HG03565 (cell line): ENCODE results near the gene AKAP5.
A peak's percentile ranks its signal among the peaks of the same experiment; 100 is the strongest.

Source experiments
- ATAC-seq: cut with Tn5 transposase; IDR thresholded peaks from one replicate; pipeline ENCODE4 v1.9.1; 2021; ENCODE audit warnings: mild to moderate bottlenecking, moderate library complexity; ENCODE audit not compliant: unreplicated experiment

AKAP5 gene

GRCh38 chr14:64465191-64465822, at the start of gene AKAP5:
TSS of gene AKAP5 (plus strand) at chr14:64465499. CDS start at chr14:64468395, 2,896 bp downstream.
- peak; percentile 36 for ATAC-seq

GRCh38 chr14:64416348-64416932, 48.9 kb upstream of the AKAP5 start:
- ATAC-seq, result no peak

GRCh38 chr14:64417055-64417770, 48.1 kb upstream of the AKAP5 start:
- ATAC-seq, result no peak

- ATAC-seq, result no peak
These were observed 47.6 kb upstream of the AKAP5 start for GRCh38 chr14:64417771-64418125.

GRCh38 chr14:64419003-64419402, 46.3 kb upstream of the AKAP5 start:
- no peak for ATAC-seq

- no peak for ATAC-seq
These were observed 44.1 kb upstream of the AKAP5 start for GRCh38 chr14:64421166-64421565.

- no peak for ATAC-seq
These were observed 43.3 kb upstream of the AKAP5 start for GRCh38 chr14:64422005-64422404.

- peak; percentile 64 for ATAC-seq
These were observed 42.5 kb upstream of the AKAP5 start for GRCh38 chr14:64422756-64423155.

- no peak for ATAC-seq
These were observed 41.3 kb upstream of the AKAP5 start for GRCh38 chr14:64423987-64424386.

GRCh38 chr14:64434528-64434927, 30.8 kb upstream of the AKAP5 start:
- ATAC-seq, result no peak

- ATAC-seq, result no peak
These were observed 27.0 kb upstream of the AKAP5 start for GRCh38 chr14:64438181-64438841.

- ATAC-seq, result no peak
These were observed 26.2 kb upstream of the AKAP5 start for GRCh38 chr14:64439141-64439540.

GRCh38 chr14:64440494-64440893, 24.8 kb upstream of the AKAP5 start:
- no peak for ATAC-seq

GRCh38 chr14:64442300-64442988, 22.9 kb upstream of the AKAP5 start:
- ATAC-seq, result no peak

GRCh38 chr14:64444140-64444539, 21.2 kb upstream of the AKAP5 start:
- no peak for ATAC-seq

GRCh38 chr14:64444984-64445845, 20.1 kb upstream of the AKAP5 start:
- ATAC-seq, result peak; percentile 91

- no peak for ATAC-seq
These were observed 17.2 kb upstream of the AKAP5 start for GRCh38 chr14:64447876-64448670.

- no peak for ATAC-seq
These were observed 15.0 kb upstream of the AKAP5 start for GRCh38 chr14:64450255-64450654.

GRCh38 chr14:64454671-64455070, 10.6 kb upstream of the AKAP5 start:
- no peak for ATAC-seq
